Activated naive CD4-positive, alpha-beta T cell treated with anti-CD3 and anti-CD28 coated beads, Interleukin-2, amount 10 ng/mL, durations not matched to agents 7 days and 5 days (primary cell): Measurements from ENCODE around the gene ST3GAL4.

Source experiments
- CTCF ChIA-PET: fragments of 350-600 bp; sonication (Branson Sonifier 250); formaldehyde crosslinking; loops from one replicate; lab custom pipeline; 2021; ENCODE audit warnings: antibody characterized with exemption; lab: Charles Lee
- DNase-seq: peaks from one replicate; pipeline ENCODE4 v3.0.0-alpha.2; 2020
- H3K27ac Mint-ChIP-seq: one replicate; pipeline ENCODE4 v1.8.0; 2021; ENCODE audit warnings: mild to moderate bottlenecking, moderate library complexity, mixed read lengths
- H3K27me3 Mint-ChIP-seq: one replicate; pipeline ENCODE4 v1.8.0; 2021; ENCODE audit warnings: mild to moderate bottlenecking, mixed read lengths
- H3K36me3 Mint-ChIP-seq: one replicate; pipeline ENCODE4 v1.8.0; 2021; ENCODE audit warnings: mixed read lengths
- H3K4me1 Mint-ChIP-seq: one replicate; pipeline ENCODE4 v1.8.0; 2021; ENCODE audit warnings: mixed read lengths
- H3K4me3 Mint-ChIP-seq: one replicate; pipeline ENCODE4 v1.8.0; 2021; ENCODE audit warnings: mild to moderate bottlenecking, moderate library complexity, mixed read lengths
- H3K9me3 Mint-ChIP-seq: one replicate; pipeline ENCODE4 v1.8.0; 2021; ENCODE audit warnings: mixed read lengths

Gene ST3GAL4

GRCh38 chr11:126456783-126457542, 101.5 kb downstream of the ST3GAL4 start:
- no peaks in the 10 kb centered on the region for H3K9me3 Mint-ChIP-seq
- peaks cover 3% of the 10 kb centered on the region for H3K4me1 Mint-ChIP-seq
- H3K36me3 Mint-ChIP-seq = no peaks in the 10 kb centered on the region
- H3K27me3 Mint-ChIP-seq = peaks cover 28% of the 10 kb centered on the region
- CTCF ChIA-PET = no interaction called here
- no peak overlapping the region for H3K4me3 Mint-ChIP-seq
- H3K27ac Mint-ChIP-seq = no peak overlapping the region
- DNase-seq = no peak

DNA sequence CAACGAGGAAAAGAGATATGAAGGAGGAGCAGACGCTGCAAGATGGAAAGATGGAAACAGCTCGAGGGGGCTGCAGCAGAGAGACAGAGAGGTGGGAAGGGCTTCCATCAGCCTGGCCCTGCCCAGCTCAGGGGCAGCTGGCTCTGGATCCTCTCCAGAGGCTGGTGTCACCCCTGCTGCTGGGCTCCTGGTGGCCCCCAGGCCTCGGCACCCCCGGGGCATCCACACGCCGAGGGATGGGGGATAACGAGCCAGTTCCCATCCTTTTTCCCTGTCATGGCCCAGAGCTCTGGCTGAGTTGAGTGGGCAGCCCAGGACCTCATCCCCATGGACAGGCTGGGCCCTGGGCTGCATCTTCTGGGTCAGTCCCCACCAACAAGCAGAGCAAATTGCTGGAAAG, 102.3 kb downstream of the ST3GAL4 start:
- peaks cover 3% of the 10 kb centered on the region for H3K4me1 Mint-ChIP-seq
- H3K27me3 Mint-ChIP-seq = peaks cover 30% of the 10 kb centered on the region
- DNase-seq = no peak
- no peak overlapping the region for H3K4me3 Mint-ChIP-seq
- H3K27ac Mint-ChIP-seq = no peak overlapping the region
- H3K9me3 Mint-ChIP-seq = no peaks in the 10 kb centered on the region
- no peaks in the 10 kb centered on the region for H3K36me3 Mint-ChIP-seq
- CTCF ChIA-PET = no interaction called here

DNA sequence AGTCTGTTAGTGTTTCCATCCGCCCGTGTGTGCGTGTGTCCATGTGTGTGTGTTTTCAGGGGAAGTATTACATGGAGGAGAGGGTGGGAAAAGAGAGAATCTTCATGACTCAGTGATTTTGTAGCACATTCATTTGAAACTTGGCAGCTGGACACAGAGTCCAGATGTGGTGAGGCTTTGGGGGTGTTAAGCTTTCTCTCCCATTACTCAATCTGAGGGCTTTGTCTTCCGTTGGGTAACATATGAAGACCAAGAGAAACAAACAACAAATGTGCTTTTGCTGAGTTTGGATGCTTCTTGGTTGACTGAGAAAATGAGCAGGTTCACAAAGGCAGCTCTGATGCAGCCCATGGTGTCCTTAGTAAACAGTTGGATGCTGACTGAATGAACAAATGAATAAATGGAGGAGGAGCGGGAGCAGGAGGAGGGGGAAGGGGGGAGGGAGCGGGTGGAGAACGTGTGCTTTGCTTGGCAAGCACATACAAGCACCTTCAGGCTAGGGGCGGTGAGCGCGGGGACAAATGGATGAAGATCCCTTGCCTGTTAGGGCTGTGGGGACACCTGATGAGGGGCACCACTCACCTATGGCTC, 104.3 kb downstream of the ST3GAL4 start:
- Mint-ChIP-seq H3K4me1 (peaks cover 14% of the 10 kb centered on the region), H3K27ac (no peak overlapping the region), H3K27me3 (peaks cover 41% of the 10 kb centered on the region), H3K36me3 (no peaks in the 10 kb centered on the region), H3K9me3 (peaks cover 3% of the 10 kb centered on the region), H3K4me3 (no peak overlapping the region)
- DNase-seq = no peak
- CTCF ChIA-PET = interaction anchor here (1.2 to 2.5 kb wide), 2 partner anchors 21 to 26 kb away, joined by 3 to 9 read pairs; no protein-coding TSS in a partner anchor

- Mint-ChIP-seq H3K36me3 (no peaks in the 10 kb centered on the region), H3K27ac (no peak overlapping the region), H3K4me1 (peaks cover 18% of the 10 kb centered on the region), H3K27me3 (peaks cover 48% of the 10 kb centered on the region), H3K9me3 (peaks cover 3% of the 10 kb centered on the region), H3K4me3 (no peak overlapping the region)
- CTCF ChIA-PET = interaction anchor here (0.7 to 2.5 kb wide), 2 partner anchors 20 kb away, joined by 4 to 9 read pairs; no protein-coding TSS in a partner anchor
- DNase-seq = no peak
Measured at GRCh38 chr11:126460417-126461095, 105.1 kb downstream of the ST3GAL4 start.

DNA sequence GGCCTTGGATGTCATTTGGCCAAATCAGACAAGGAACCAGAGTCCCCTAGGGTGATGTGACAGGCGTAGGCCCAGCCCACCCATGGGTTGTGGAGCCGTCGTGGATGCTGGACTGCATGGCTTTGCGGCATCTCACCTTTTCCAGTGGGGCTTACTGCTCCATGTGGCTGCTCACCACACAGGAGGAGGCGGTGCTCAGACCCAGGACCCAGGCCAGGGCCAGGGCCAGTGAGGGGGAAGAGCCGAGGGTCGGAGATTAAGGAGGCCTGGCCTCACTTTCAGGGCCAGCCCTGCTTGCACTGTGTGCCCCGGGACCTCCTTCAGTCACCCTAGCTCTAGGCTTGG, 105.6 kb downstream of the ST3GAL4 start:
- Mint-ChIP-seq H3K9me3 (peaks cover 3% of the 10 kb centered on the region), H3K27me3 (peaks cover 52% of the 10 kb centered on the region)
- CTCF ChIA-PET = interaction anchor here (0.7 kb wide), 1 partner anchor 20 kb away, joined by 4 read pairs; no protein-coding TSS in a partner anchor

GRCh38 chr11:126461996-126462395, 106.5 kb downstream of the ST3GAL4 start:
- Mint-ChIP-seq H3K4me1 (peaks cover 33% of the 10 kb centered on the region), H3K9me3 (peaks cover 3% of the 10 kb centered on the region), H3K27ac (no peak overlapping the region), H3K36me3 (no peaks in the 10 kb centered on the region), H3K27me3 (peaks cover 52% of the 10 kb centered on the region), H3K4me3 (no peak overlapping the region)
- no peak for DNase-seq
- CTCF ChIA-PET = no interaction called here

More for the DNA sequence above, 105.6 kb downstream of the ST3GAL4 start:
- Mint-ChIP-seq H3K4me1 (peaks cover 23% of the 10 kb centered on the region), H3K4me3 (no peak overlapping the region), H3K27ac (no peak overlapping the region), H3K36me3 (no peaks in the 10 kb centered on the region)
- no peak for DNase-seq

- CTCF ChIA-PET = no interaction called here
- Mint-ChIP-seq H3K27ac (no peak overlapping the region), H3K4me1 (peaks cover 35% of the 10 kb centered on the region), H3K4me3 (no peak overlapping the region), H3K27me3 (peaks cover 52% of the 10 kb centered on the region), H3K36me3 (no peaks in the 10 kb centered on the region), H3K9me3 (peaks cover 3% of the 10 kb centered on the region)
- no peak for DNase-seq
Measured at GRCh38 chr11:126462422-126462821, 106.9 kb downstream of the ST3GAL4 start.
